Vagina (tissue), 2 donors: ENCODE measurements around the gene ACRV1.

Source experiments
- POLR2A ChIP-seq, 2 donors: fragments of 450-650 bp; IDR thresholded peaks; one replicate each; pipeline ENCODE4 v1.6.1; 2017; ENCODE audit warnings: antibody characterized with exemption in 2 of 2, mild to moderate bottlenecking in 2 of 2, moderate library complexity in 2 of 2
- TF ChIP-seq, protein P1 (sequence below), 3 experiments: fragments of 450-650 bp in 2 of 3; fragments of 200-600 bp in 1 of 3; sonication (generic) in 1 of 3; IDR thresholded peaks; one replicate each; pipeline ENCODE4 v1.5.1; 2017 to 2019; ENCODE audit warnings: antibody characterized with exemption in 3 of 3, mild to moderate bottlenecking in 2 of 3, moderate library complexity in 2 of 3

DNA sequence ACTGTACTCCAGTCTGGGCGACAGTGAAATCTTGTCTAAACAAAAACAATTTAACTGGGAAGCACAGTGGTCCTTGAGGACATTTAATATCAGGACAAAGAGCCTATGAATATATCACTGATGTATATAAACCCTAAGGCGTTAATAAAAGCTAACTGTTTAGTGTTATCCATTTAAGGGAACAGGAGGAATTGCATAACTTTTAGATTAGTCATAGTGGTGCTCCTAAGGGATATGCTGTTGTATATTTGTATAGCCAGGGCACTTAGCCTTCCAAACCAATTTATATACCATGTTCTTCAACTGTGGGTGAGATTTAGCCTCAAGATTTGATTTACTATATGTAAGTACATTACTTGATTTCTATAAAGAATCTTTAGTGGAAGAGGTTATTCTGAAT lies 58.7 kb downstream of the ACRV1 start:
- TF ChIP-seq POLR2A (IDR thresholded peaks at IDR 0.05), result no peak
- TF ChIP-seq, protein P1, sequence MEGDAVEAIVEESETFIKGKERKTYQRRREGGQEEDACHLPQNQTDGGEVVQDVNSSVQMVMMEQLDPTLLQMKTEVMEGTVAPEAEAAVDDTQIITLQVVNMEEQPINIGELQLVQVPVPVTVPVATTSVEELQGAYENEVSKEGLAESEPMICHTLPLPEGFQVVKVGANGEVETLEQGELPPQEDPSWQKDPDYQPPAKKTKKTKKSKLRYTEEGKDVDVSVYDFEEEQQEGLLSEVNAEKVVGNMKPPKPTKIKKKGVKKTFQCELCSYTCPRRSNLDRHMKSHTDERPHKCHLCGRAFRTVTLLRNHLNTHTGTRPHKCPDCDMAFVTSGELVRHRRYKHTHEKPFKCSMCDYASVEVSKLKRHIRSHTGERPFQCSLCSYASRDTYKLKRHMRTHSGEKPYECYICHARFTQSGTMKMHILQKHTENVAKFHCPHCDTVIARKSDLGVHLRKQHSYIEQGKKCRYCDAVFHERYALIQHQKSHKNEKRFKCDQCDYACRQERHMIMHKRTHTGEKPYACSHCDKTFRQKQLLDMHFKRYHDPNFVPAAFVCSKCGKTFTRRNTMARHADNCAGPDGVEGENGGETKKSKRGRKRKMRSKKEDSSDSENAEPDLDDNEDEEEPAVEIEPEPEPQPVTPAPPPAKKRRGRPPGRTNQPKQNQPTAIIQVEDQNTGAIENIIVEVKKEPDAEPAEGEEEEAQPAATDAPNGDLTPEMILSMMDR (IDR thresholded peaks at IDR 0.05), result no peak
